ENCODE data around the gene ST8SIA5.
"Not testable (repeated sequence)": the region's sequence is repeated elsewhere in the genome, so short reads cannot be mapped to it uniquely, and the experiment has no call there.

ST8SIA5 gene, protein sequence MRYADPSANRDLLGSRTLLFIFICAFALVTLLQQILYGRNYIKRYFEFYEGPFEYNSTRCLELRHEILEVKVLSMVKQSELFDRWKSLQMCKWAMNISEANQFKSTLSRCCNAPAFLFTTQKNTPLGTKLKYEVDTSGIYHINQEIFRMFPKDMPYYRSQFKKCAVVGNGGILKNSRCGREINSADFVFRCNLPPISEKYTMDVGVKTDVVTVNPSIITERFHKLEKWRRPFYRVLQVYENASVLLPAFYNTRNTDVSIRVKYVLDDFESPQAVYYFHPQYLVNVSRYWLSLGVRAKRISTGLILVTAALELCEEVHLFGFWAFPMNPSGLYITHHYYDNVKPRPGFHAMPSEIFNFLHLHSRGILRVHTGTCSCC

DNA sequence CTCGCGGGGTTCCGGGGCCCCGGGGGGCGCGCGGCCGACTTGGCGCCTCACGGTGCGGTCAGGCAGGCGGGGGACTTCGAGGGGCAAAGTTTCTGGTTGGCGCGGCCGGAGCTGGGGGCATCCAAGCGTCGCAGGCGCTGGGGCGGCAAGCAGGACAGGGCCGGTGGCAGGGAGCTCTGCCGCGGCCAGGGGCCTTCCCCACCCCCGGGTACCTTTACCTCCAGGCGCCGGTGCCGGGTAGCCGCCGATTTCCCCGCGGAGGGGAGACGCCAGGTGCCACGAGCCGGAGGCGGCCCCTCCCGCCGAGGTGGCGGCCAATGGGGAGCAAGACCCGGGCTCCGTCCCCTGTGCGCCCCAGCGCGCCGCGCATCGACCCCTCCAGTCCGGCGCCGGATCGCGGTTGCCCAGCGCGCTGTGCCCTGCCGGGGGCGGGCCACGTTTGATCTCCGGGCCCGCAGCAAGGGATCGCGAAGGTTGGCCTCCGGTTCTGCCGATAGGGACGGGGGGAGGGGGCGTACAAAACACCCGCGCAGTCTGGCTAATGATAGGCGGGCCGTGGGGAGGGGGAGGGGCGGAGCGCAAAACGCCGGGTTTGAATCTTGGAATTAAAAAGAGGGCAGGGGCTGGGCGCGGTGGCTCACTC lies at the start of gene ST8SIA5:
TSS of gene ST8SIA5 (minus strand) at position 495 of the 643 bp plus-strand sequence. CDS start 545 bp downstream, outside the sequence.
- DNase-seq: peak; percentile 56

DNA sequence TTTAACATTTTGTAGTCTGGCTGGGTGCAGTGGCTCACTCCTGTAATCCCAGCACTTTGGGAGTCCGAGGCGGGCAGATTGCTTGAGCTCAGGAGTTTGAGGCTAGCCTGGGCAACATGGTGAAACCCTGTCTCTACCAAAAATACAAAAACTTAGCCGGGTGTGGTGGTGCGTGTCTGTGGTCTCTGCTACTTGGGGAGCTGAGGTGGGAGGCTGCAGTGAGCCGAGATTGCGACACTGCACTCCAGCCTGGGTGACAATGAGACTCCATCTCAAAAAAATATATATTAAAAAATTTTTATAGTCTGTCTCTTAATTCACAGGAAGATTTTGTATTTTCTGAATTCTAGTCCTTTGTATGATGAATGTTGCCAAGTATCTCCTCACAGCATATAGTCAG lies 39.1 kb upstream of the ST8SIA5 start:
- not testable (repeated sequence) for DNase-seq

DNA sequence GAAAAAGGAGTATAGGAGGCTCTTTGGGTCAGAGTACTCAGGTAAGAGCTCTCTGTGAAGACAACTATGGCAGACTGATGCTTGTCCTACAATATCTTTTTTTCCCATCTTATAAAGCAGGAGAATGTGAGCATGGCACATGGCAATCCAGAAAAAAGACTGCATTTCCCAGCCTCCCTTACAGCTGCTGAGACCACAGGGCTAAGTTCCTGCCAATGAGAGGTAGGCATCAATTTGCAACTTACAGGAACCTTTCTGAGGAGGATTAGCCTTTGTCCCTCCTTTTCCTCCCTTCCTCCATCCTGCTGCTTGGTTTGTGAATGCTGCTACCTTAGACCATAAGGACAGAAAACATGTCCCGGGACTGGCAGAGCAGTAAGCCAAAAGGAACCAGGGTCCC lies 37.8 kb upstream of the ST8SIA5 start:
- DNase-seq: no peak

DNA sequence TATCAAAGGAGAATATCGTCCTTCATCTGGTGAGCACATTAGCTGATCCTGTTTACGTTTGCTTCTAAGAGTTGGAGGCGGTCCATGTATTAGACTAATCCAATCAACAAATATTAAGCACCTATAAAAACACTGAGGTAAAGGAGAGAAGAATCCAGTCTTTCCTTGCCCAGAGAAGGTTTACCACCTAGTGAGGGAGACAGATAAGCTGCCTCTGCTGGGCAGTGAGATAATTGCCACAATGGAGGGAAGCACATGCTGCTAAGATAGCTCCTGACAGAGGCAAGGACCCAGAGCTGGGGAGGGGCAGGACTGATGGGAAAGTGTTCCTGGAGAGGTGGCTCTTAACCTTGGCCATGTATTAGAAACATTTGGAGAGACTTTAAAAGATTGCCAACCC lies 36.7 kb upstream of the ST8SIA5 start:
- DNase-seq: no peak

DNA sequence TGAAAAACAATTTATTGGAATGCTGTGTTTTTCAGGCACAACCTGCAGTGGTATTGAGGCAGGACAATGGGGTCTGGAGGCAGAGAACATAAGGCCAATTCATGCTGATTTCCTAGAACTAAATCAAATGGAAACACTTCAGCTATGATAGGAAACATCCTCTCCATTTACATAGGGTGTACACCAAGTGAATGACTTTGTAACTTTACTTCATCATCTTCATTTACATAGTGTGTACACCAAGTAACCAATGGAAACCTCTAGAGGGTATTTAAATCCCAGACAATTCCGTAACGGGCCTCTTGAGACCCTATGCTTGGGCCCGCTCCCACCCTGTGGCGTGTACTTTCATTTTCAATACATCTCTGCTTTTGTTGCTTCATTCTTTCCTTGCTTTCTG lies 32.2 kb upstream of the ST8SIA5 start:
- DNase-seq: no peak

DNA sequence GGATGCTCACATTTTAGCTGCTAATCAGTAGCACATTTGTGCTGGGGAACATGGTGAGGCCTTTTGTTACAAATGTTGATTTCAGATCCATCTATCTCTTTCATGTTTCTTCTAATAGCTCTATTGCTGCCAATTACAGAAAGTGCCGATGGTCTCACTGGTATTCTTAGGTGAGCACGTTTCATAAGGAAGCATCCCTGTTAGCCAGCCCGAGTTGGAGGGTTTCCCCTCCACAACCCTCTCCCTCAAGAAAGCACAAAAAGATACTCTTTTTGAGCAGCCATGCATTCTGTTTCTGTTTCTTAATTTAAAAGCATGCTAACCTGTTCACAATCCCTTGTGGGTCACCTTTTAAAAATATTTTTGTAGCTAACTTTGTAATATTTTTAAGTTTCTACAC lies 30.8 kb upstream of the ST8SIA5 start:
- DNase-seq: no peak

DNA sequence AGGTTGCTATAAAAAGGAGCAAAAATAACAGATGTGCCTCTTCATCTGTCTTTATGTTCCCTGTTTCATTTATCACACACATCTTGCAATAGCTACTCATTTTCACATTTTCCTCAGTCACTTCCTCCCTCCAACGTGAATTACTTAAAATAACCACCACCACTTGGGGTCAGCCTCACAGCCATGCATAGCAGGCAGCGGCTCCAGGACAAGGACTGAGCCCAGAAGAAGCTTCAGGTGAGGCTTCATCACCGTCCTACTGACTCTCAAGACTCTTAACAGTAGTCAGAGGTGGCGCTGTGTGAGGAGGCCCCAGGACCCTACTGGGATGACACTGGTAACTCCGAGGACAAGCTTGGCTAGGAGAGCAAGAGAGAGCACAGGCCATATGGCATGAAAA lies 15.5 kb upstream of the ST8SIA5 start:
- no peak for DNase-seq

DNA sequence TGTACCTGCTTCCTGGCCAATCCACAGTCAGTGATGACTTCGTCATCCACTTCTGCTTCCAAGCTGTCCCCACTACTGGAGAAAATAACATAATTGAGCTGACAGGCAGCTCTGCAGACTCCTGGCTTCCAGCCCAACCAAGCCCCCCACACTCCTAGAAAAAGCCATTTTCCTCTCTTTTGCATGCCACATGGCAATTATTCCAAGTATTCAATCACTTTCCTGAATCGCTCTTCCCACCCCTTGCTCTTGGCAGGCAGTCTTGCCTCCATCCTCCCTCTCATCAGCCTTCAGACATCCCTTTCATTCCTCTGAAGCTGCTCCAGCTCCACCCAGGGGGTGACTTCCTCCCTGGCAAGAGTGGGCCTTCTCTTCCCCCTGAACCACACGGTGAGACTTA lies 14.3 kb upstream of the ST8SIA5 start:
- DNase-seq: no peak

DNA sequence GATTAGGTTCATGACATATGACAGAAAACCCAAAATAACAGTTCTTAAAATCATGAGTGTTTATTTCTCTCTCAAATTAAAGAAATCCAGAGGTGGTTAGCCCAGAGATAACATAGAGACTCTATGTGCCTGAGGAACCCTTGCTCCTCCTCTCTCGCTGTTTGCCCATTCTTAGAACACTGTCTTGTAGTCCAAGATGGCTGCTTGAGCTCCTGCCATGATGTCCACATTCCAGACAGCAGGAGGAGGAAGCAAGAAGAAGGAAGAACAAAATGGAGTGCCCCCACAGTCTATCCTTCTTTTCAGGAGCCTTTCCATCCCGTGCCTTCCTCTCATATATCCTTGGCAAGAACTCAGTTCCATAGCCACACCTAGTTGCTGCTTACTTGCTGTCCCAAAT lies 13.9 kb upstream of the ST8SIA5 start:
- no peak for DNase-seq

DNA sequence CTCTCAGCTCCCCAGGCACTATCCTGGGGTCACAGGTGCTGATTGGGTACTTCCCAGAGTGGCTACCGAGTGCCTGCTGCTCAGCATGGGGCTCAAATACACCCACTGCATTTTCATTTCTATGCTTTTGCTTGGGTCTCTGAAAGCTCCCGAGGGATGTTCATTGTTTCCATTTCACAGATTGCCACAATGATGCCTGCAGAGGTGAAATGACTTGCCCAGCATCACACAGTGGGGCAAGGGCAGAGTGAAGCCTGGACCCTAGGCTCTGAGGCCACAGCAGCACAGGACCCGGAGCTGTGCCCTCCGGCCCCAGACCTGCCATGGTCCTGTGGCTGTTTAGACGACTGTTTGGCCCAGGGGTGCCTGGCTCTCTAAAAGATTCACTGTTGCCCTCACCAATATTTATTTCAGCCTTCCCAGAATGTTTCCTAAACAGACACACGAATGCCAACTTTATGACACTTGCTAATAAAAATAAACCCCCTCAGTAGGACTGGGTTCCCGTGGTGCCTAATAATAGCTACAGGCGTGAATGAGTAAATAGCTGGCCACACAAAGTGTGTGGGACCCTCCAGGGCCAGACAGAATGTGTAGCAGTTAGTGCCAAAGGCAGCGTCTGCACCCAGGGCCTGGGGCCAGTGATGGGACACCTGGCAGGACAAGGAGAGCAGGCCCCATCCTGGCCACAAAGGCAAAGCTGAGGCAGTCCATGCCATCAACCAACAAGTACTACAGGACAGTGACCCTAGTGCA lies 11.5 kb upstream of the ST8SIA5 start:
- DNase-seq: no peak

DNA sequence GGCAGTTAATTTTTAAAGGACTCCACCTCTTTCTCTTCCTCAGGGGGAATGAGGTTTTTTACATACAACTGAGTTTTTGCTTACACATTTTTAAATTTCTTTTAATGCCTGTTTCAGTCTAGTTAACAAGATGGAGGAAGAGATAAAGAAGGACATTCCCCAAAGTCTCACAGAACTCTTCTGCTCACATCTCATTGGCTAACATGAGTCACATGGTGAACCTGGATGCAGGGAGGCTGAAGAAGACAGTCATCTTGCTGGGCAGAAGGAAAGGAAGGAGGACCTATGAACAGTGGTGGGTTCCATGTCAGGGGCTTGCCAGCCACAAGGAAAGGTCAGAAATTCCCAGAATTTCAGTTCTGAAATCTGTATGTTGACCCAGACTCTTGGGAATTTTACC lies 10.4 kb upstream of the ST8SIA5 start:
- no peak for DNase-seq

DNA sequence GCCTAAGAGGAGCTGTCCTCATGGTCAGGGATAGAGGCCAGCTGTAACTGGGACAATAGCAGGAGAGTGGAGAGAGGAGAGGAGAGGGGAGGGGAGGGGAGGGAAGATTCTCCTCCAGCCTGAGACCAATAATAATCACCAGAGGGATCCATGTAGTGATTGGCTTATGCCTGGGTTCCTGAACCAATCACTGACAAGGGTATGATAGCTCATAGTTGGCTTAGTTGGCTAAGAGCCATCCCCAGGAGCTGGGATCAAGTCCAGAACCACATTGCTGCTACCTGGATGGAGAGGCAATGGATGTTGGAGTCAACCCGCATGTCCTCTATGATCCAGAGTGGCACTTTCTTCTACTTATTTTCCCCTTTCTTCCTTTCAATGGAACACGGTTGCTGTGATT lies 7.7 kb upstream of the ST8SIA5 start:
- no peak for DNase-seq

DNA sequence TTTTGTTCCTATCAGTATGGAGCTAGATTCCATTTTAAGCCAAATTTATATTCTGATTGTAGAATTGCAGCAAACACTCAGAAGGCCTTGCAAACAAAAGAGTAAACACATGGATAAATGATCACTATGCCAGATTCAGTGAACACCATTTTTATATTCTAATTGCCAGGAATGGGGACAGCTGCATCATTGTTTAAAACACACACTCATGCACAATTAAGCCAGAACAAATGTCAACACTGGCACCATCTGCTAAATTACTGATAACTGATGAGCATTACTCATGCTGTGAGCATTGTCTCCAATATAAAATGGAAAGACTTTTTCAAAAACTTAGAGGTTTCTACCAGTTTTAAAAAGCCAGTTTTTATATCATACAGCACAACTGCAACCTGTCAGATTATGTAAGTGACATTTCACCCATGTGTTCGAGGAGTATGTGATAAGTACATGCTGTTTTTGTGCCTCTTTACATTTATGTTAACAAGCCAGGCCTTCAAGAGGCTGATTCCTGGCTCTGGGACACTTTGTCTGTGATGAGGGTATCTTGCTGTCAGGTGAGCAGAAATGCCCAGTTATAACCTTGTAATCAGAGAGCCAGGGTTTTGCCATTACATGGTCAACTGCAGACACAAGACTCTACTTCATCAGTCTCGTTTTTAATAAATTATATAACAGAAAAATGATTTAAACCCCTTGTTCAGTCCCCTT lies 4.4 kb upstream of the ST8SIA5 start:
- DNase-seq: peak; percentile 77

DNA sequence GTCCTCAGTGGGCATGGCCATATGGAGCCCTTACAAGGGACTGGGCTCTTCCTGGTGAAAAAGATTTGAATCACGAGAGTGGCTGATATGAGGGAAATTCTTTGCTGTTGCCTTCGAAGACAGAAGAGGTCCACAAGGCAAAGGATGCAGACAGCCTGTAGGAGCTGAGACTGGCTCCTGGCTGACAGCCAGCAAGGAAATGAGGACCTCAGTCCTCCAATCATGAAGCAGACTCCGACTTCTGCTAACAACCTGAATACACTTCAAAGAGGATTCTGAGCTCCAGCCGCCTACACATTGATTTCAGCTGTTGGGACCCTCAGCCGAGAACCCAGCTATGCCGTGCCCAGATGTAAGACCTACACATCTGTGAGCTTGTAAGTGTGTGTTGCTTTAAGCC lies 3.0 kb upstream of the ST8SIA5 start:
- DNase-seq: no peak

DNA sequence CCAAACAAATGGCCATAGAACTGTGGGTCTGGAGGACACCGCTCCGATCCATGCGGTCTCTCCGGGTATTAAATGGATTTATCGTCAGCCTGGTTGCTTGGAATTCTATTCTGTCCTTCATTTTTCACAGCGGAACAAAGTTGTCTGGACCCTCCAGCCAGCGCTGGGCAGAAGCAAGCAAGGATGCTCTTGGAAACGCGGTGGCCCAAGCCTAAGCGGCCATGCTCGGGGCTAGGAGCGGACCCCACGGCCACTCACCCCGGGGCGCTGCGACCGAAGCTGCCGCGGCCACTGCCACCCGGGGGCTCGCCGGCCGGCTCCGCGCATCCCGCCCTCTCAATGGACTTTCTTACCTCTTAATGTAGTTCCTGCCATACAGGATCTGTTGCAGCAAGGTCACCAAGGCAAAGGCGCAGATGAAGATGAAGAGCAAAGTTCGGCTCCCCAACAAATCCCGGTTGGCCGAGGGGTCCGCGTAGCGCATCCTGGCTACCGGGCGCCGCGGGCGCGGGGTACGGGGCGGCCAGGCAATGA lies 761 bp downstream of the ST8SIA5 start:
- DNase-seq: no peak

DNA sequence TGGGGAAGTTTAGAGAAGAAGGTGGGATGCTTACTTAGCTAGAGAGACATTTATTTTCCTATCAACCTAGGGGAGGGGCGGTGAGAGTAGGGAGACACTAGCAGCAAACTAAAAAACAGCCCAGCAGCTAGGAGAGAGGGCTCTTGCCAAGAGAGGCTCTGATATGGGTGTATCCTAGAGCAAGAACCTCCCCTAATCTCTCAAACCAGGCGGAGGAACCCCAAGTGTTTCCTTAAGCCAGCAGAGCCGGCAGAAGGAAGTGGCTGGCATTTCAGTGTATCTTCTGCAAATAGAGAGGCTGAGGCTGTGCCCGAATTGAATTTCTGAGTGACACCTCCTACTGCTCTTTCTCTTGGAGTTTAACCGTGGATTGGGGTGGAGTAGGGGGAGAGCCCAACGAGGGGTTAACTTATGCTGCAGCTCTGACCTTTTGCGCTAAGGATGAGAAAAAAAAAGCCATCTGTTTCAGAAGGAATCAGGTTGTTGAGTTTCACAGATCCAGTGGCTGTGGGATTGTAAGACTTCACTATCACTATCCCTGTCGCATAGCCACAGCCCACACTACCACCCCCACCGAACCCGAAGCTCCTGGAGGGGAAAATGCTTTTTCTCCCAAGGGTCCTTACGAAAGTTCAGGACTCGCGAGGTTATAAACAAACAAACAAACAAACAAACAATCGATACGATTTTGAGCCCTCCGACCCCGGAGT lies 1.4 kb downstream of the ST8SIA5 start:
- no peak for DNase-seq

DNA sequence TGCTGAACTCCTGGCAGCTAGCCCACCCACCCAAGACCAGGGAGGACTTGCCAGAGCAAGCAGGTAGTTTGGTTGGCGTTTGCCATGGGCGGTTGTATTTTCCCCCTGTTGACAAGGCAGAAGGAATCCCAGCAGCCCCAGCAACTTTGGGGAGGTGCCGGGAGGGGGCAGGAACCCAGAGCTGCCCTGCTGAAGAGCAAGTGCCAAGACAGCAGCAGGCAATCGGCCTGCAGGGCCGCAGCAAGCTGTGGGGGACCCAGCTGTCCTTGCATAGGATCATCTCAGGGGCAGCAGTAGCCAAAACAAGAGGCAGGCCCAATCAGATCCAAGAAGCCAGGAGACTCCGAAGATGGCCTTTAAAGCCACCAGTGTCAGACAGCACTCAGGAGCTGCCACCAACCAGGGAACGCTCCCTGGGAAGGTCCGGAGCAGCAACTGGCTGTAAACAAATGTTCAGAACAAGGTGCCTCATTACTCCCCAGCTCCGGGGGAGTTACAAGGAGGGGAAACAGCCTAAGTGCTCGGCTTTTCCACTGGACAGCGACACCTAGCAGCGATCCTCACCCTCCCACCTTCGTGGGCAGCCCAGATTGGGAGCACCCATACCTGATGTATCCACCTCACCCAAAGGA lies 2.1 kb downstream of the ST8SIA5 start:
- DNase-seq: no peak

DNA sequence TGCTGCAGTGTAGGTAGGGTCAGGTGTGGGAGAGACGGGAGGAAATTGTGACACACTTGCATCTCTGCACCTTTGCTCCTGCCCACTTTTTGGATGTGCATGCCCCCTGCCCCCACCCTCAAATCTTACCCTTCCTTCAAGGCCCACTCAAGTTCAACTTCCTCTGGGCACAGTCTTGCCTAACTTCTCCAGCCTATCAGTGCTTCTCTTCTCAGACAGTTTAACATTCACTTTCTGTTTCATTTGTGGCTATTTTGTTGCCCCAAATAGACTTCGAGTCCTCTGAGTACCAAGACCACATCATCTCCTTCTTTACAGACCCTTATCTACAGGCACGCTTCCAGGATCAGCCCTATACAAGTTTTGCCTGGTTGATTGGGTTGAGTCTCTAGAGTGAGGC lies 2.7 kb downstream of the ST8SIA5 start:
- no peak for DNase-seq

DNA sequence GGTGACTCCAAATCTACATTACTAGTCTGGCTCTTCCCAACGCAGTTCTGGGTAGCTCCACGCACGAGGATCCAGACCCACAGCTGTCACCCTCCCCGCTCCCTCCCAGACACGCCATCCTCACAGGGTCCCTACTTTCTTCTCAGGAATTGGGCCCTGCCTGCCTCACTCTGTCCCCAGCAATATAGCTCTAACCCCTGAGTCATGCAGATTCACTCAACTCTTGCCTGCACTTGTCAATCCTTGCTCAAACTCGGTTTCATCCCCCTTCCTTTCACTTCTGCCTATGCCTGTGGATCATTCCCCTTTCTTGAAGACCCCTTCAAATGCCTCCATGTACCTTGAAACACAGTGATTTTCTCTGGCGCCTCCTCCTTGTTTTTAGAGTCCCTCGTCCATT lies 5.0 kb downstream of the ST8SIA5 start:
- DNase-seq: no peak

DNA sequence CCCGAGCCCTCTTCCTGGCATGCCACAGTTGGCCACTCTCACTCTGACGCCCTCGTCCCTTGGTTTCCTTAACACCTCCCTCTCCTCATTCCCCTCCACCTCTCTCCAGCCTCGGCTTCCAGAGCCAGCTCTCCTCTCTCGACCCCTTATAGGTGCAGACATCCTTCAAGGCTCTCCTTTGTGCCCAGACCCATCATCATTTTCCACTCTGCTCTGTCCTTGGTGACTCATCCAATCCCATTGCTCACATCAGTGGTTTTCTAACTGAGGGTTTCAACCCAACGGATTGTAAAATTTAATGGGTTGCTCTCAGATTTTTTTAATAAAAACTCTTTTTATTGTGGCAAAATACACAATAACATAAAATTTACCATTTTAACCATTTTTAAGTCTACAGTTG lies 6.2 kb downstream of the ST8SIA5 start:
- DNase-seq: no peak

DNA sequence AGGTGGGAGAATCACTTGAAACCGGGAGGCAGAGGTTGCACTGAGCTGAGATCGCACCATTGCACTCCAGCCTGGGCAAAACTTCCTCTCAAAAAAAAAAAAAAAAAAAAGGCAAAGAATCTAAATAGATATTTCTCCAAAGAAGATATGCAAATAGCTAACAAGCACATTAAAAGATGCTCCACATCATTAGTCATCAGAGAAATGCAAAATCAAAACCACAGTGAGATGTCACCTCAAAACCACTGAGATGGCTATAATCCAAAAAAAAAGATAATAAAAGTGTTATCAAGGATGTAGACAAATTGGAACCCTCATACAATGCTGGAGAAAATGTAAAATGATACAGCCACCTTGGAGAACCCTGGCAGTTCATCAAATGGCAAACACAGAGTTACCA lies 8.4 kb downstream of the ST8SIA5 start:
- DNase-seq: no peak

DNA sequence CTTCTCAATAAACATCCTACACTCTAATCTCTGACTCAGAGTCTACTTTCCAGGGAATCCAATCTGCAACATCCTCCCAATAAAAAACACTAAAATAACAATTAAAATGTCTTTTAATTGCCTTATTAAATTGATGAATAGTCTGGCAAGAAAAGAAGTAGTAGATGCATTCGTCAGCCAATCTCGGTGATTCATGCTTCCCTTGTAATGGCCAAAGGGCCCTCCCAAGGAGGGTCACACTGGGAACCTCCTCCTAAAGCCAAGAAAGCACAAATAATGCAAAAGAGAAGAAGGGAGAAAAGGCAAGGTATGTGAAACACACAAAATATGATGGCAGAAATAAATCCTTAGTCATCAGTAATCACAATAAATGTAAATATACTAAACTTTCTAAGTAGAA lies 16.8 kb downstream of the ST8SIA5 start:
- no peak for DNase-seq
